Fibroblast of mammary gland (primary cell): ENCODE measurements around the gene OTULINL.
"Not testable (repeated sequence)": the region's sequence is repeated elsewhere in the genome, so short reads cannot be mapped to it uniquely, and the experiment has no call there.

Source experiments
- DNase-seq: peaks from one replicate; pipeline ENCODE4 v3.0.0-alpha.2; 2010; ENCODE audit warnings: low read depth
- H3K4me3 ChIP-seq: 2 replicates; pipeline ENCODE4 v1.5.1; 2011; ENCODE audit warnings: low read depth, mild to moderate bottlenecking, low read length, moderate library complexity; ENCODE audit not compliant: control insufficient read depth
- CTCF ChIP-seq: conservative IDR thresholded peaks from 2 replicates; pipeline ENCODE4 v1.5.1; 2011; ENCODE audit warnings: low read depth, low read length, inconsistent platforms; ENCODE audit not compliant: control insufficient read depth, insufficient read depth

Gene OTULINL

GRCh38 chr5:14552017-14552416 is 29.6 kb upstream of the OTULINL start:
- no peak overlapping the region for H3K4me3 ChIP-seq
- no peak for TF ChIP-seq CTCF
- peak; percentile 14 for DNase-seq

GRCh38 chr5:14554288-14554687 is 27.3 kb upstream of the OTULINL start:
- DNase-seq, H3K4me3 ChIP-seq: not testable (repeated sequence)

GRCh38 chr5:14556015-14556414 is 25.6 kb upstream of the OTULINL start:
- no peak overlapping the region for H3K4me3 ChIP-seq
- TF ChIP-seq CTCF = no peak
- no peak for DNase-seq

- no peak for TF ChIP-seq CTCF
- no peak overlapping the region for H3K4me3 ChIP-seq
- DNase-seq = no peak
These were observed 24.3 kb upstream of the OTULINL start for GRCh38 chr5:14557203-14557770.

GRCh38 chr5:14557791-14558415 is 23.7 kb upstream of the OTULINL start:
- no peak for TF ChIP-seq CTCF
- no peak overlapping the region for H3K4me3 ChIP-seq
- DNase-seq = no peak

- no peak overlapping the region for H3K4me3 ChIP-seq
- no peak for TF ChIP-seq CTCF
- DNase-seq = no peak
These were observed 21.4 kb upstream of the OTULINL start for GRCh38 chr5:14560091-14560595.

- DNase-seq = no peak
- no peak overlapping the region for H3K4me3 ChIP-seq
- no peak for TF ChIP-seq CTCF
These were observed 19.9 kb upstream of the OTULINL start for GRCh38 chr5:14561741-14562140.
